Panc1 (cell line): ENCODE results near the gene GRK2.

Source experiments
- POLR2AphosphoS5 ChIP-seq: IDR thresholded peaks from 2 replicates; pipeline ENCODE4 v1.6.1; 2012; ENCODE audit warnings: mild to moderate bottlenecking, low read depth, low read length, moderate library complexity
- REST ChIP-seq, 2 experiments: IDR thresholded peaks; 2 replicates each; pipeline ENCODE4 v1.6.1; 2011 to 2012; ENCODE audit warnings: low read depth in 2 of 2, control low read depth in 1 of 2, low read length in 1 of 2, mild to moderate bottlenecking in 1 of 2, moderate library complexity in 1 of 2; ENCODE audit not compliant: insufficient read depth in 1 of 2
- TF ChIP-seq, protein P1 (sequence below): fragments of 450-650 bp; IDR thresholded peaks from 2 replicates; pipeline ENCODE4 v1.5.1; 2017; ENCODE audit warnings: mild to moderate bottlenecking

DNA sequence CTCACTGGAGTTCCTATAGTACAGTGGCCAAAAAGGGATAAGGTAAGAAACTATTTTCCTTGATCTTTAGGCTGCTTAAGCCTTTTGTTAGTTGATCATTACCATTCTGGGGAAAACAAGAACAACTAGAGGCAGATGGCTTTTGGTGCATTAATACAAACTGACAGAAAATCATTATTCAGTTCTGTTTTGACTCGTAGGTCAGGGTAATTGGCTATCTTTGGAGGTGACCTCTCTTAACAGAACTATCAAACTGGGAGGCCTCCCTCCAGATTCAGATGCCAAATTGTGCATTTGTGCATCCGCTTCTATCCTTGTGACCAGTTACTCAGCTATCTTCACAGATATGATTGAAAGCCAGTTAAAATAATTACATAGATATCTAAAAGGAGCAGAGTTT, 23.2 kb upstream of the GRK2 start:
- TF ChIP-seq, protein P1, sequence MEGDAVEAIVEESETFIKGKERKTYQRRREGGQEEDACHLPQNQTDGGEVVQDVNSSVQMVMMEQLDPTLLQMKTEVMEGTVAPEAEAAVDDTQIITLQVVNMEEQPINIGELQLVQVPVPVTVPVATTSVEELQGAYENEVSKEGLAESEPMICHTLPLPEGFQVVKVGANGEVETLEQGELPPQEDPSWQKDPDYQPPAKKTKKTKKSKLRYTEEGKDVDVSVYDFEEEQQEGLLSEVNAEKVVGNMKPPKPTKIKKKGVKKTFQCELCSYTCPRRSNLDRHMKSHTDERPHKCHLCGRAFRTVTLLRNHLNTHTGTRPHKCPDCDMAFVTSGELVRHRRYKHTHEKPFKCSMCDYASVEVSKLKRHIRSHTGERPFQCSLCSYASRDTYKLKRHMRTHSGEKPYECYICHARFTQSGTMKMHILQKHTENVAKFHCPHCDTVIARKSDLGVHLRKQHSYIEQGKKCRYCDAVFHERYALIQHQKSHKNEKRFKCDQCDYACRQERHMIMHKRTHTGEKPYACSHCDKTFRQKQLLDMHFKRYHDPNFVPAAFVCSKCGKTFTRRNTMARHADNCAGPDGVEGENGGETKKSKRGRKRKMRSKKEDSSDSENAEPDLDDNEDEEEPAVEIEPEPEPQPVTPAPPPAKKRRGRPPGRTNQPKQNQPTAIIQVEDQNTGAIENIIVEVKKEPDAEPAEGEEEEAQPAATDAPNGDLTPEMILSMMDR, result no peak
- TF ChIP-seq POLR2AphosphoS5, result no peak
- TF ChIP-seq REST (IDR thresholded peaks at IDR 0.05; ENCODE audit: insufficient read depth in 1 of 2, low read depth in 2 of 2, low read length in 1 of 2), result no peak
